ENCODE data around the gene EFTUD2.
"Not testable (repeated sequence)": the region's sequence is repeated elsewhere in the genome, so short reads cannot be mapped to it uniquely, and the experiment has no call there.

EFTUD2 gene

GRCh38 chr17:44820631-44821212, 78.5 kb downstream of the EFTUD2 start:
- H3K27ac ChIP-seq (ENCODE audit: low read depth, low read length): peak overlapping the region; percentile 24
- H3K9ac ChIP-seq (ENCODE audit: low read length in 5 of 5): no peak overlapping the region
- H3K4me1 ChIP-seq (ENCODE audit: control insufficient read depth in 5 of 5, insufficient read depth in 5 of 5, low read length in 5 of 5): no peaks in the 10 kb centered on the region
- no peaks in the 10 kb centered on the region for H3K9me3 ChIP-seq (ENCODE audit: control insufficient read depth in 5 of 5, low read length in 5 of 5)
- H3K4me3 ChIP-seq (ENCODE audit: low read depth in 1 of 5, low read length in 5 of 5): no peak overlapping the region
- no peaks in the 10 kb centered on the region for H3K36me3 ChIP-seq (ENCODE audit: control insufficient read depth in 5 of 5, insufficient read depth in 5 of 5, low read length in 5 of 5)
- H3K27me3 ChIP-seq (ENCODE audit: control insufficient read depth in 5 of 5, insufficient read depth in 4 of 5, low read length in 5 of 5): no peaks in the 10 kb centered on the region

GRCh38 chr17:44818508-44818907, 80.7 kb downstream of the EFTUD2 start:
- H3K36me3 ChIP-seq (ENCODE audit: control insufficient read depth in 5 of 5, insufficient read depth in 5 of 5, low read length in 5 of 5); H3K4me3 ChIP-seq (ENCODE audit: low read depth in 1 of 5, low read length in 5 of 5); H3K27me3 ChIP-seq (ENCODE audit: control insufficient read depth in 5 of 5, insufficient read depth in 4 of 5, low read length in 5 of 5); H3K9ac ChIP-seq (ENCODE audit: low read length in 5 of 5); H3K9me3 ChIP-seq (ENCODE audit: control insufficient read depth in 5 of 5, low read length in 5 of 5); H3K4me1 ChIP-seq (ENCODE audit: control insufficient read depth in 5 of 5, insufficient read depth in 5 of 5, low read length in 5 of 5); H3K27ac ChIP-seq (ENCODE audit: low read depth, low read length): not testable (repeated sequence)

GRCh38 chr17:44812263-44812662, 87.0 kb downstream of the EFTUD2 start:
- Histone ChIP-seq H3K4me1 (ENCODE audit: control insufficient read depth in 5 of 5, insufficient read depth in 5 of 5, low read length in 5 of 5) (peaks cover 0 to 4% (median 0%) of the 10 kb centered on the region in 5 donors), H3K9me3 (ENCODE audit: control insufficient read depth in 5 of 5, low read length in 5 of 5) (no peaks in the 10 kb centered on the region), H3K36me3 (ENCODE audit: control insufficient read depth in 5 of 5, insufficient read depth in 5 of 5, low read length in 5 of 5) (no peaks in the 10 kb centered on the region), H3K4me3 (ENCODE audit: low read depth in 1 of 5, low read length in 5 of 5) (no peak overlapping the region), H3K27me3 (ENCODE audit: control insufficient read depth in 5 of 5, insufficient read depth in 4 of 5, low read length in 5 of 5) (peaks cover 0 to 6% (median 0%) of the 10 kb centered on the region in 5 donors), H3K9ac (ENCODE audit: low read length in 5 of 5) (no peak overlapping the region), H3K27ac (ENCODE audit: low read depth, low read length) (no peak overlapping the region)

- H3K27ac ChIP-seq (ENCODE audit: low read depth, low read length); H3K4me3 ChIP-seq (ENCODE audit: low read depth in 1 of 5, low read length in 5 of 5); H3K9ac ChIP-seq (ENCODE audit: low read length in 5 of 5); H3K4me1 ChIP-seq (ENCODE audit: control insufficient read depth in 5 of 5, insufficient read depth in 5 of 5, low read length in 5 of 5); H3K27me3 ChIP-seq (ENCODE audit: control insufficient read depth in 5 of 5, insufficient read depth in 4 of 5, low read length in 5 of 5); H3K9me3 ChIP-seq (ENCODE audit: control insufficient read depth in 5 of 5, low read length in 5 of 5): not testable (repeated sequence)
- peaks cover 0 to 14% (median 0%) of the 10 kb centered on the region in 5 donors for H3K36me3 ChIP-seq (ENCODE audit: control insufficient read depth in 5 of 5, insufficient read depth in 5 of 5, low read length in 5 of 5)
Measured at GRCh38 chr17:44808656-44809388, 90.4 kb downstream of the EFTUD2 start.

GRCh38 chr17:44808156-44808555, 91.1 kb downstream of the EFTUD2 start:
- Histone ChIP-seq H3K9ac (ENCODE audit: low read length in 5 of 5) (no peak overlapping the region), H3K9me3 (ENCODE audit: control insufficient read depth in 5 of 5, low read length in 5 of 5) (no peaks in the 10 kb centered on the region), H3K4me3 (ENCODE audit: low read depth in 1 of 5, low read length in 5 of 5) (no peak overlapping the region), H3K27ac (ENCODE audit: low read depth, low read length) (no peak overlapping the region), H3K27me3 (ENCODE audit: control insufficient read depth in 5 of 5, insufficient read depth in 4 of 5, low read length in 5 of 5) (no peaks in the 10 kb centered on the region), H3K36me3 (ENCODE audit: control insufficient read depth in 5 of 5, insufficient read depth in 5 of 5, low read length in 5 of 5) (peaks cover 0 to 14% (median 0%) of the 10 kb centered on the region in 5 donors), H3K4me1 (ENCODE audit: control insufficient read depth in 5 of 5, insufficient read depth in 5 of 5, low read length in 5 of 5) (peaks cover 0 to 7% (median 0%) of the 10 kb centered on the region in 5 donors)

DNA sequence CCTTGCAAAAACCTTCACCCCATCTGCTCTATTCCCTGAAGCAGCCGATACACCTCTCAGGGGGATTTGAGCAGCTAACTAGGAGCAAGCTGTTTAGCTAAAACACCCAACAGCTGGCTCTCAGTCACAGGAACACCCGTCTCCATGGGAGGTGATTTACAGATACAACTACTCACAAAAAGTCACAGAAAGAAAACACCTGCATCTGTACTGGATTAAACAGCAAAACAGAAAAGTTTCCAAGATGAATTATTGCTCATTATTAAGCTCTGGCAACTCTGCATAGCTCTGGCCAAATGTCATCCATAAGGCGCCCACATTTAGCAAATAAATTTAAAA, 91.5 kb downstream of the EFTUD2 start:
- no peak overlapping the region for H3K27ac ChIP-seq (ENCODE audit: low read depth, low read length)
- H3K4me1 ChIP-seq (ENCODE audit: control insufficient read depth in 5 of 5, insufficient read depth in 5 of 5, low read length in 5 of 5): peaks cover 0 to 7% (median 0%) of the 10 kb centered on the region in 5 donors
- peaks cover 0 to 14% (median 0%) of the 10 kb centered on the region in 5 donors for H3K36me3 ChIP-seq (ENCODE audit: control insufficient read depth in 5 of 5, insufficient read depth in 5 of 5, low read length in 5 of 5)
- H3K4me3 ChIP-seq (ENCODE audit: low read depth in 1 of 5, low read length in 5 of 5): no peak overlapping the region
- no peaks in the 10 kb centered on the region for H3K27me3 ChIP-seq (ENCODE audit: control insufficient read depth in 5 of 5, insufficient read depth in 4 of 5, low read length in 5 of 5)
- H3K9me3 ChIP-seq (ENCODE audit: control insufficient read depth in 5 of 5, low read length in 5 of 5): no peaks in the 10 kb centered on the region
- no peak overlapping the region for H3K9ac ChIP-seq (ENCODE audit: low read length in 5 of 5)

DNA sequence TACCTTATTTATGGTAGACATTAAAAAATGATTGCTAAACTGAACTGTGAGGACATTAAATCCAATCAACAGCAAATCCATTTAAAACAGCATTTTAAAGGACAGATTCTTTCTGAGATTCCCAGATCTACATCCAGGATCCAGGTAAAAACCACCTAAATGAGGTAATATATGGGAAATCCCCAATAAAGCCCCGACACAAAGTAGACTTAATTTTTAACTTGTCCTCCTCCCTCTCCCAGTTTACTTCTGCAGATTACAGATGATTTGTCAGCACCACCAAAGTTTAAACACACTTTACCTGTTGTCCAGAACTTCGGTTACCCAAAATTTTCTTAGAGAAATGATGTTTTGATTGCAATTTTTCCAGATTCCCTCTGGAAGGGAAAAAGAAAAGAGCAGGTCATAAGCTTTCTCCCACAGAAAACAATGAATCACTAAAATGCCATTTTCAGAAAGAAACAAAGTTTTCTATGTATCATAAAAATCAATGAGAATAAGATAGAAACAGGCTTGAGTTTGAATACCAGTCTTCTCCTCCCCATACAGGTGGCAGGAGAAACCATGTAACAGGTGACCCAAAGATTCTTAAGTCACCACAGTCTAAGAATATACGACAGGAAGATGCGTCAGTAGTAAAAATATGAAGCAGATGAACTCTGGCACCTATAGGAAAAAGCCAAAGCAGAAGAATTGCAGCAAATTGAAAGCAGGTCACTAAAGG, 92.0 kb downstream of the EFTUD2 start:
- H3K9ac ChIP-seq (ENCODE audit: low read length in 5 of 5): no peak overlapping the region
- H3K4me3 ChIP-seq (ENCODE audit: low read depth in 1 of 5, low read length in 5 of 5): no peak overlapping the region
- H3K27me3 ChIP-seq (ENCODE audit: control insufficient read depth in 5 of 5, insufficient read depth in 4 of 5, low read length in 5 of 5): no peaks in the 10 kb centered on the region
- H3K9me3 ChIP-seq (ENCODE audit: control insufficient read depth in 5 of 5, low read length in 5 of 5): no peaks in the 10 kb centered on the region
- H3K4me1 ChIP-seq (ENCODE audit: control insufficient read depth in 5 of 5, insufficient read depth in 5 of 5, low read length in 5 of 5): peaks cover 0 to 7% (median 0%) of the 10 kb centered on the region in 5 donors
- peaks cover 0 to 14% (median 0%) of the 10 kb centered on the region in 5 donors for H3K36me3 ChIP-seq (ENCODE audit: control insufficient read depth in 5 of 5, insufficient read depth in 5 of 5, low read length in 5 of 5)
- H3K27ac ChIP-seq (ENCODE audit: low read depth, low read length): no peak overlapping the region

DNA sequence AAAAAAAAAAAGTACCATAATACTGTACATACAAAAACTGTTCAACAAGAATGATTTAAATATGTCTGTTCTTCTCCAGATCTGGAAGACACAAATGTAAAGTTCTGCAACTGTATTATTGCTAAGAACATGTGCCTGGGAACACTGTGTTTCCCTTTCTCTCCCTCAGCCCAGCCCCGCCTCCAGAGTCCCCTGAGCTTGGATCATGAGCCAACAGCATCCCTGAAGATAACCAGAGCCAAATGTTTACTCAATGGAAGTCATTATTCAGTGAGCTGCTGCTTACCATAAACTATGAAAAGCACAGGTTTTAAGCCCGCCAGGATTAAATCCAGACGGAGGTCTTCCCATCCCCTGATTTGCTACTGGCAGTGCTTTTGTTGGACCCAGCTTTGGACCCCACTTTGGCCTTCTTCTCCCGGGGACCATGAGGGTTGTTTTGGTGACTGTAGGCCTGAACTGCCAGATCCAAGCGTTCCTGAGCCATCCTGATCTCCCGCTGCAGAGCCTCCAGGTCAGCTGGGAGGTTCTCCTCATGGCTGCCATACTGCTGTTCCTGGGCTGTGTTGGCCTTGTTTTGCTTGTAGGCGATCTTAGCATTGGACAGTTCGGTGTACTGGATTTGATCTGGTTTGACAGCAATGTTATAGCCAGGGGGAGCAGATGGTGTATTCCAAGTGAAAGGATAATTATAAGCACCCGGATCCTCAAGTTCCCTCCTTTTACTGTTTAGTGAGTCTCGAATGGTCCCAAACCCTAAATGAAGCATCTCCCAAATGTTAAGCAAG, 94.7 kb downstream of the EFTUD2 start:
- Histone ChIP-seq H3K27ac (ENCODE audit: low read depth, low read length) (no peak overlapping the region), H3K36me3 (ENCODE audit: control insufficient read depth in 5 of 5, insufficient read depth in 5 of 5, low read length in 5 of 5) (peaks cover 0 to 14% (median 0%) of the 10 kb centered on the region in 5 donors)

DNA sequence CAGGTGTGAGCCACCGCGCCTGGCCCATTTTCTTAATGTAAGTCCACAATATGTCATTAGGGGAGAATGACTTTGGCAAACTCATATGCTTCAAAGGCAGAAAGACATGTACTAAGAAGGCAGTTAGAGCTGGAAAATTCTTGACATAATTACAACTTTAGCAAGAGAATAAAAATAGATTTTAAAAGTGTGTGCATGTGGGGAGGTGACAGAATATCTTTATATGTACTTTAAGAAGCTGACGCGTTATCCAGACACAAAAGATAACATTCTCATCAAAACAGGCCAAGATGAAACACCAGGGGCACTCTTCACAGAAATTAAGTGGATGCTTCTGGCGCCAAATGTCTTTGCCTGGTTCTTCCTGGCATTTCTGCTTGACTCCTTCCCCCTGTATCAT, 97.4 kb downstream of the EFTUD2 start:
- Histone ChIP-seq H3K9ac (ENCODE audit: low read length in 5 of 5) (no peak overlapping the region), H3K27me3 (ENCODE audit: control insufficient read depth in 5 of 5, insufficient read depth in 4 of 5, low read length in 5 of 5) (peaks cover 0 to 2% (median 0%) of the 10 kb centered on the region in 5 donors), H3K36me3 (ENCODE audit: control insufficient read depth in 5 of 5, insufficient read depth in 5 of 5, low read length in 5 of 5) (peaks cover 0 to 17% (median 0%) of the 10 kb centered on the region in 5 donors), H3K9me3 (ENCODE audit: control insufficient read depth in 5 of 5, low read length in 5 of 5) (no peaks in the 10 kb centered on the region), H3K4me3 (ENCODE audit: low read depth in 1 of 5, low read length in 5 of 5) (no peak overlapping the region), H3K27ac (ENCODE audit: low read depth, low read length) (no peak overlapping the region), H3K4me1 (ENCODE audit: control insufficient read depth in 5 of 5, insufficient read depth in 5 of 5, low read length in 5 of 5) (peaks cover 0 to 3% (median 0%) of the 10 kb centered on the region in 5 donors)

More for the DNA sequence above, 94.7 kb downstream of the EFTUD2 start:
- Histone ChIP-seq H3K4me1 (ENCODE audit: control insufficient read depth in 5 of 5, insufficient read depth in 5 of 5, low read length in 5 of 5) (peaks cover 0 to 7% (median 0%) of the 10 kb centered on the region in 5 donors), H3K27me3 (ENCODE audit: control insufficient read depth in 5 of 5, insufficient read depth in 4 of 5, low read length in 5 of 5) (no peaks in the 10 kb centered on the region), H3K4me3 (ENCODE audit: low read depth in 1 of 5, low read length in 5 of 5) (no peak overlapping the region), H3K9ac (ENCODE audit: low read length in 5 of 5) (no peak overlapping the region), H3K9me3 (ENCODE audit: control insufficient read depth in 5 of 5, low read length in 5 of 5) (no peaks in the 10 kb centered on the region)

Measured in subcutaneous abdominal adipose tissue (tissue), 5 donors.